ENCODE measurements around the gene COX7B. TPM values are rescaled to one million over a fixed set of nuclear protein-coding genes. Genes with fewer than 3 reads are reported as not detected.

Gene COX7B
- total and polyA plus RNA-seq, 2 of the 8 experiments (the other 6 are each of a cell fraction or from before 2014, with no cell fraction given): 268 to 974 TPM

DNA sequence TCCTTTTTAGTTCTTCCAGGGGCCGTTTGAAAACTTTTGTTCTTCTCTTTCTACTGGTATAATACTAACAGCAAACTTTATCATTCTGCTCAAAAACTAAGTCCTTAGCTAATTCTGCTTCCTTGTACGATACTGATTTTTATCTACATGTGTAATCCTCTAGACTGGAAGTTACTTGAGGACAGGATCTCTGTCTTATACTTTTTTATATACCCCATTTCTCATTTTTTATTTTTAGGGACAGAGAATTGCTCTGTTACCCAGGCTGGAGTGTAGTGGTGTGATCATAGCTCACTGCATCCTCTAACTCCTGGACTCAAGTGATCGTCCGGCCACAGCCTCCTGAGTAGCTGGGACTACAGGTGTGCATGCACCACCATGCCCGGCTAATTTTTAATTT, 2.2 kb downstream of the COX7B start:
- H2AK5ac ChIP-seq (ENCODE audit: low read depth, low read length): no peak overlapping the region
- H4K20me1 ChIP-seq (replicated peaks in 1 of 2; ENCODE audit: control insufficient read depth in 1 of 2, insufficient read depth in 2 of 2, low read length in 2 of 2): no peaks in the 10 kb centered on the region
- ChIA-PET POLR2A (ENCODE audit: partially characterized antibody) (interaction anchor here (0.6 to 4.0 kb wide), 3 partner anchors 9 to 113 kb away, joined by 3 to 32 read pairs (median 4); partner anchors contain the start of gene ATP7A), CTCF (ENCODE audit: partially characterized antibody) (interaction anchor here (0.9 to 1.0 kb wide), 2 partner anchors 123 to 128 kb away, joined by 3 read pairs; no protein-coding TSS in a partner anchor)
- no peaks in the 10 kb centered on the region for H3K23me2 ChIP-seq (ENCODE audit: low read depth, low read length)
- H3K4me2 ChIP-seq (ENCODE audit: insufficient read depth in 1 of 2, low read depth in 2 of 2, low read length in 2 of 2): no peak overlapping the region; a peak in 1 of 4 replicates
- H3K4me1 ChIP-seq (replicated peaks in 1 of 4; ENCODE audit: control insufficient read depth in 3 of 4, insufficient read depth in 4 of 4, low read length in 3 of 4): no peaks in the 10 kb centered on the region
- H3K14ac ChIP-seq (ENCODE audit: insufficient read length): no peak overlapping the region
- no peak overlapping the region for H4K91ac ChIP-seq (replicated peaks; ENCODE audit: insufficient read length, low read length)
- H4K8ac ChIP-seq (ENCODE audit: extremely low read depth, insufficient read depth, low read length): no peak overlapping the region
- peak overlapping the region in 1 of 4 experiments; percentile 100; a peak in 1 of 8 replicates for H3K4me3 ChIP-seq (ENCODE audit: extremely low read depth in 1 of 4, insufficient read depth in 2 of 4, low read depth in 3 of 4, low read length in 4 of 4)
- H2BK20ac ChIP-seq (ENCODE audit: low read length): no peak overlapping the region
- no peak overlapping the region for H3K4ac ChIP-seq (replicated peaks; ENCODE audit: insufficient read length, low read depth, low read length)
- no peak overlapping the region for H2BK5ac ChIP-seq (ENCODE audit: low read depth, low read length)
- H3K79me1 ChIP-seq (ENCODE audit: low read depth, low read length): no peaks in the 10 kb centered on the region
- peaks cover 0 to 18% (median 10%) of the 10 kb centered on the region in 4 experiments; a peak in 4 of 8 replicates for H3K36me3 ChIP-seq (ENCODE audit: control insufficient read depth in 2 of 4, insufficient read depth in 4 of 4, low read length in 3 of 4)
- FAIRE-seq (no peak), DNase-seq (ENCODE audit: low read depth in 1 of 2, low spot score in 2 of 2) (no peak)
- H3K23ac ChIP-seq (ENCODE audit: insufficient read length): no peak overlapping the region
- no peak overlapping the region for H3K27ac ChIP-seq (ENCODE audit: low read depth, low read length)
- no peak overlapping the region for H2BK12ac ChIP-seq (ENCODE audit: low read depth, low read length)
- H3K56ac ChIP-seq (replicated peaks; ENCODE audit: insufficient read length, low read depth, low read length): no peak overlapping the region
- H3K9me3 ChIP-seq (ENCODE audit: insufficient read depth in 2 of 2, low read depth in 1 of 2, low read length in 1 of 2): no peaks in the 10 kb centered on the region
- H2BK15ac ChIP-seq (ENCODE audit: low read length): no peak overlapping the region
- no peak overlapping the region for H3K9ac ChIP-seq (replicated peaks in 1 of 4; ENCODE audit: extremely low read depth in 1 of 4, low read depth in 3 of 4, low read length in 3 of 4)
- no peaks in the 10 kb centered on the region for H3K27me3 ChIP-seq (replicated peaks in 1 of 4; ENCODE audit: control insufficient read depth in 3 of 4, extremely low read depth in 1 of 4, insufficient read depth in 3 of 4, low read length in 3 of 4)
- no peak overlapping the region for H4K5ac ChIP-seq (ENCODE audit: insufficient read length, low read depth, low read length)
- no peak overlapping the region for H3K18ac ChIP-seq (ENCODE audit: extremely low read depth, low read length)
- no peak overlapping the region for H2BK120ac ChIP-seq (replicated peaks; ENCODE audit: low read depth, low read length)
- WGBS, 2 experiments (ENCODE audit: extremely low coverage in 1 of 2, insufficient coverage in 1 of 2, insufficient read length in 1 of 2, insufficient replicate concordance in 2 of 2, low coverage in 1 of 2, low lambda C conversion rate in 2 of 2, missing lambda C conversion rate in 1 of 2): 100% methylated on average over 4 of the region's 5 CpGs; no CpG with 5 or more reads in 1 of the 2 experiments
- H2AFZ ChIP-seq (ENCODE audit: low read length): no peak overlapping the region
- peaks cover 4 to 34% of the 10 kb centered on the region in 2 experiments; a peak in 3 of 4 replicates for H3K79me2 ChIP-seq (ENCODE audit: control insufficient read depth in 1 of 2, insufficient read depth in 2 of 2, low read length in 2 of 2)
- TF ChIP-seq EGR1 (IDR thresholded peaks at IDR 0.05; ENCODE audit: borderline replicate concordance, low read depth, low read length): no peak
- TF ChIP-seq, protein P1, sequence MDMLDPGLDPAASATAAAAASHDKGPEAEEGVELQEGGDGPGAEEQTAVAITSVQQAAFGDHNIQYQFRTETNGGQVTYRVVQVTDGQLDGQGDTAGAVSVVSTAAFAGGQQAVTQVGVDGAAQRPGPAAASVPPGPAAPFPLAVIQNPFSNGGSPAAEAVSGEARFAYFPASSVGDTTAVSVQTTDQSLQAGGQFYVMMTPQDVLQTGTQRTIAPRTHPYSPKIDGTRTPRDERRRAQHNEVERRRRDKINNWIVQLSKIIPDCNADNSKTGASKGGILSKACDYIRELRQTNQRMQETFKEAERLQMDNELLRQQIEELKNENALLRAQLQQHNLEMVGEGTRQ (IDR thresholded peaks at IDR 0.05; ENCODE audit: low read length): no peak
- TF ChIP-seq NANOG (IDR thresholded peaks at IDR 0.05; ENCODE audit: insufficient read depth, low read depth, low read length, poor library complexity, severe bottlenecking): no peak
- no peak for TF ChIP-seq KDM4A (IDR thresholded peaks at IDR 0.05; ENCODE audit: low read depth, low read length, severe bottlenecking)
- no peak for TF ChIP-seq SIN3A (conservative IDR thresholded peaks at IDR 0.05 in 1 of 2, IDR thresholded peaks at IDR 0.05 in 1 of 2; ENCODE audit: low read depth in 1 of 2, low read length in 2 of 2)
- TF ChIP-seq POLR2A (IDR thresholded peaks at IDR 0.05; ENCODE audit: control extremely low read depth in 1 of 2, low read depth in 2 of 2, low read length in 2 of 2): no peak
- no peak for TF ChIP-seq ASH2L (IDR thresholded peaks at IDR 0.05; ENCODE audit: low read length)
- no peak for TF ChIP-seq HDAC2 (IDR thresholded peaks at IDR 0.05; ENCODE audit: borderline replicate concordance in 1 of 2, low read depth in 2 of 2, low read length in 2 of 2)
- TF ChIP-seq KDM5A (IDR thresholded peaks at IDR 0.05; ENCODE audit: low read length): no peak
- no peak for TF ChIP-seq JUND (IDR thresholded peaks at IDR 0.05; ENCODE audit: low read length)
- no peak for TF ChIP-seq JUN (IDR thresholded peaks at IDR 0.05; ENCODE audit: low read depth, low read length)
- no peak for TF ChIP-seq TAF7 (optimal IDR thresholded peaks at IDR 0.05; ENCODE audit: borderline replicate concordance, low read depth, low read length)
